WTC11 (cell line): ENCODE measurements around the gene NRIP2. TPM values are rescaled to one million over a fixed set of nuclear protein-coding genes. Genes with fewer than 3 reads are reported as not detected.

ENCODE experiments used
- ATAC-seq: fragments of 200-7000 bp; cut with Tn5 transposase; 2 replicates; pipeline ENCODE4 v1.10.0; 2021; ENCODE audit warnings: mild to moderate bottlenecking, moderate library complexity
- CTCF ChIA-PET: fragments of 300-600 bp; sonication (Branson Sonifier 250); formaldehyde crosslinking; loops from one replicate; lab custom pipeline; 2021; ENCODE audit warnings: antibody characterized with exemption; lab: Charles Lee
- POLR2A ChIA-PET: fragments of 350-600 bp; sonication (Branson Sonifier 250); formaldehyde crosslinking; loops from one replicate; lab custom pipeline; 2021; ENCODE audit warnings: antibody characterized with exemption; lab: Charles Lee
- DNase-seq: peaks from one replicate; pipeline ENCODE4 v3.0.0; 2021; ENCODE audit warnings: low spot score
- H3K27ac Mint-ChIP-seq: 2 replicates; pipeline ENCODE4 v1.8.0; 2021; ENCODE audit warnings: mixed read lengths
- H3K27me3 Mint-ChIP-seq: 2 replicates; pipeline ENCODE4 v1.8.0; 2021; ENCODE audit warnings: low read depth, mild to moderate bottlenecking, moderate library complexity, mixed read lengths
- H3K36me3 Mint-ChIP-seq: 2 replicates; pipeline ENCODE4 v1.8.0; 2021; ENCODE audit warnings: mixed read lengths
- H3K4me1 Mint-ChIP-seq: 2 replicates; pipeline ENCODE4 v1.8.0; 2022; ENCODE audit warnings: mixed read lengths
- H3K4me3 Mint-ChIP-seq: 2 replicates; pipeline ENCODE4 v1.8.0; 2021; ENCODE audit warnings: mild to moderate bottlenecking, moderate library complexity, mixed read lengths
- H3K9me3 Mint-ChIP-seq: 2 replicates; pipeline ENCODE4 v1.8.0; 2021; ENCODE audit warnings: mixed read lengths
- AFF4 ChIP-seq: sonication (generic); formaldehyde crosslinking; IDR thresholded peaks from 2 replicates; pipeline ENCODE4 v1.8.1; 2023; ENCODE audit warnings: mild to moderate bottlenecking, missing genetic modification reagents, borderline replicate concordance
- ARID4B ChIP-seq: sonication (generic); formaldehyde crosslinking; IDR thresholded peaks from 2 replicates; pipeline ENCODE4 v1.8.0; 2023; ENCODE audit warnings: missing genetic modification reagents, mild to moderate bottlenecking, borderline replicate concordance
- ATF1 ChIP-seq: sonication (generic); formaldehyde crosslinking; IDR thresholded peaks from 2 replicates; pipeline ENCODE4 v1.8.1; 2023; ENCODE audit warnings: mild to moderate bottlenecking, moderate library complexity, missing genetic modification reagents
- ATF6 ChIP-seq: sonication (generic); formaldehyde crosslinking; IDR thresholded peaks from 2 replicates; pipeline ENCODE4 v1.8.1; 2023; ENCODE audit warnings: mild to moderate bottlenecking, missing genetic modification reagents
- CBFB ChIP-seq: sonication (generic); formaldehyde crosslinking; IDR thresholded peaks from 2 replicates; pipeline ENCODE4 v1.8.1; 2022; ENCODE audit warnings: mild to moderate bottlenecking, low read depth, missing genetic modification reagents
- E2F4 ChIP-seq: sonication (generic); formaldehyde crosslinking; IDR thresholded peaks from 2 replicates; pipeline ENCODE4 v1.8.1; 2022; ENCODE audit warnings: low read depth, mild to moderate bottlenecking, moderate library complexity, missing genetic modification reagents, borderline replicate concordance
- E2F5 ChIP-seq: sonication (generic); formaldehyde crosslinking; IDR thresholded peaks from 2 replicates; pipeline ENCODE4 v1.8.1; 2022; ENCODE audit warnings: mild to moderate bottlenecking, moderate library complexity, missing genetic modification reagents
- ESRRA ChIP-seq: sonication (generic); formaldehyde crosslinking; IDR thresholded peaks from 2 replicates; pipeline ENCODE4 v1.8.1; 2022; ENCODE audit warnings: mild to moderate bottlenecking, missing genetic modification reagents, borderline replicate concordance
- MXD4 ChIP-seq: fragments of 250-450 bp; sonication (Bioruptor Pico); IDR thresholded peaks from 2 replicates; pipeline ENCODE4 v1.8.0; 2021; ENCODE audit warnings: mild to moderate bottlenecking, moderate library complexity, borderline replicate concordance
- NFE2L1 ChIP-seq: sonication (generic); formaldehyde crosslinking; IDR thresholded peaks from 2 replicates; pipeline ENCODE4 v1.8.1; 2023; ENCODE audit warnings: missing genetic modification reagents
- PRRX2 ChIP-seq: fragments of 250-450 bp; sonication (Bioruptor Pico); IDR thresholded peaks from 2 replicates; pipeline ENCODE4 v1.8.0; 2021; ENCODE audit warnings: mild to moderate bottlenecking
- USF1 ChIP-seq: sonication (generic); formaldehyde crosslinking; IDR thresholded peaks from 2 replicates; pipeline ENCODE4 v1.8.0; 2022; ENCODE audit warnings: mild to moderate bottlenecking, missing genetic modification reagents
- ZNF121 ChIP-seq: sonication (generic); formaldehyde crosslinking; IDR thresholded peaks from 2 replicates; pipeline ENCODE4 v1.8.0; 2023; ENCODE audit warnings: missing genetic modification reagents
- ZNF281 ChIP-seq: sonication (generic); formaldehyde crosslinking; IDR thresholded peaks from 2 replicates; pipeline ENCODE4 v1.8.0; 2023; ENCODE audit warnings: mild to moderate bottlenecking, missing genetic modification reagents
- ZNF396 ChIP-seq: fragments of 250-450 bp; sonication (Bioruptor Pico); IDR thresholded peaks from 2 replicates; pipeline ENCODE4 v1.8.0; 2021; ENCODE audit warnings: mild to moderate bottlenecking, moderate library complexity, borderline replicate concordance
- ZNF671 ChIP-seq: fragments of 250-450 bp; sonication (Bioruptor Pico); IDR thresholded peaks from 2 replicates; pipeline ENCODE4 v1.8.0; 2021; ENCODE audit warnings: mild to moderate bottlenecking
- ZSCAN18 ChIP-seq: fragments of 250-450 bp; sonication (Bioruptor Pico); IDR thresholded peaks from 2 replicates; pipeline ENCODE4 v2.1.2; 2022; ENCODE audit warnings: mild to moderate bottlenecking, moderate library complexity
- total RNA-seq: library from RNA; stranded (reverse); gene quantifications from 3 replicates; pipeline ENCODE4 v1.2.3, GENCODE V29; 2021

Gene NRIP2
- total RNA-seq, 1 experiment from 2014 or later, result not detected

- Mint-ChIP-seq H3K27ac (no peak overlapping the region), H3K36me3 (peaks cover 66% of the 10 kb centered on the region), H3K4me3 (no peak overlapping the region), H3K27me3 (no peaks in the 10 kb centered on the region), H3K9me3 (no peaks in the 10 kb centered on the region), H3K4me1 (peaks cover 29% of the 10 kb centered on the region)
- DNase-seq (no peak), ATAC-seq (no peak)
- TF ChIP-seq NFE2L1 (CRISPR knock-in tag) (no peak), MXD4 (CRISPR knock-in tag) (no peak), ZSCAN18 (no peak), CBFB (CRISPR knock-in tag) (no peak), PRRX2 (CRISPR knock-in tag) (no peak), ATF1 (CRISPR knock-in tag) (no peak), ATF6 (CRISPR knock-in tag) (no peak)
- ChIA-PET CTCF (interaction anchor here (1.1 to 2.5 kb wide), 2 partner anchors 11 to 22 kb away, joined by 3 to 14 read pairs; partner anchors contain the start of gene NRIP2), POLR2A (no interaction called here)
Measured at GRCh38 chr12:2823483-2823882, 11.4 kb downstream of the NRIP2 start.

- H3K4me1 Mint-ChIP-seq, result peaks cover 26% of the 10 kb centered on the region
- H3K9me3 Mint-ChIP-seq, result no peaks in the 10 kb centered on the region
- no peaks in the 10 kb centered on the region for H3K27me3 Mint-ChIP-seq
- CTCF ChIA-PET, result interaction anchor here (1.1 to 2.0 kb wide), 3 partner anchors 25 to 124 kb away, joined by 4 to 7 read pairs (median 6); no protein-coding TSS in a partner anchor
- no peak overlapping the region for H3K27ac Mint-ChIP-seq
- ATAC-seq, result no peak; the same call in 1 of the 2 replicates
- peaks cover 61% of the 10 kb centered on the region for H3K36me3 Mint-ChIP-seq
- H3K4me3 Mint-ChIP-seq, result no peak overlapping the region
- no peak for DNase-seq
- POLR2A ChIA-PET, result no interaction called here
- TF ChIP-seq ZNF396 (CRISPR knock-in tag) (no peak), E2F5 (CRISPR knock-in tag) (no peak), USF1 (CRISPR knock-in tag) (no peak), ARID4B (no peak), ESRRA (no peak), PRRX2 (CRISPR knock-in tag) (no peak), ZNF281 (CRISPR knock-in tag) (no peak), AFF4 (CRISPR knock-in tag) (no peak), ZNF671 (CRISPR knock-in tag) (no peak), E2F4 (no peak), ZNF121 (CRISPR knock-in tag) (no peak)
Measured at GRCh38 chr12:2820432-2820831, 14.4 kb downstream of the NRIP2 start.
